HG02943 (cell line): ENCODE results near the gene TMPRSS5.
"Not testable (repeated sequence)": the region's sequence is repeated elsewhere in the genome, so short reads cannot be mapped to it uniquely, and the experiment has no call there.

Experiments used
- ATAC-seq: cut with Tn5 transposase; IDR thresholded peaks from one replicate; pipeline ENCODE4 v1.9.1; 2021; ENCODE audit warnings: mild to moderate bottlenecking, low read depth, moderate library complexity; ENCODE audit not compliant: unreplicated experiment

TMPRSS5 gene

GRCh38 chr11:113697756-113698407 lies 8.2 kb downstream of the TMPRSS5 start:
- no peak for ATAC-seq

GRCh38 chr11:113697111-113697510 lies 9.0 kb downstream of the TMPRSS5 start:
- no peak for ATAC-seq

GRCh38 chr11:113695207-113695606 lies 10.9 kb downstream of the TMPRSS5 start:
- ATAC-seq, result no peak

- ATAC-seq, result no peak
Observed at GRCh38 chr11:113694390-113694789, 11.7 kb downstream of the TMPRSS5 start.

- no peak for ATAC-seq
Observed at GRCh38 chr11:113693030-113693429, 13.1 kb downstream of the TMPRSS5 start.

GRCh38 chr11:113690619-113691569 lies 15.2 kb downstream of the TMPRSS5 start:
- no peak for ATAC-seq

GRCh38 chr11:113689768-113690618 lies 16.1 kb downstream of the TMPRSS5 start:
- ATAC-seq, result no peak

- no peak for ATAC-seq
Observed at GRCh38 chr11:113685654-113686359, 20.3 kb downstream of the TMPRSS5 start.

- ATAC-seq, result no peak
Observed at GRCh38 chr11:113684496-113684895, 21.6 kb downstream of the TMPRSS5 start.

- no peak for ATAC-seq
Observed at GRCh38 chr11:113683481-113684046, 22.5 kb downstream of the TMPRSS5 start.

GRCh38 chr11:113681711-113682413 lies 24.2 kb downstream of the TMPRSS5 start:
- ATAC-seq, result no peak

- no peak for ATAC-seq
Observed at GRCh38 chr11:113681282-113681681, 24.8 kb downstream of the TMPRSS5 start.

- ATAC-seq, result no peak
Observed at GRCh38 chr11:113677685-113678084, 28.4 kb downstream of the TMPRSS5 start.

GRCh38 chr11:113675565-113675964 lies 30.5 kb downstream of the TMPRSS5 start:
- no peak for ATAC-seq

- peak; percentile 69 for ATAC-seq
Observed at GRCh38 chr11:113675003-113675561, 31.0 kb downstream of the TMPRSS5 start.

GRCh38 chr11:113674397-113674685 lies 31.8 kb downstream of the TMPRSS5 start:
- no peak for ATAC-seq

GRCh38 chr11:113673550-113674396 lies 32.3 kb downstream of the TMPRSS5 start:
- ATAC-seq, result no peak

GRCh38 chr11:113671914-113672313 lies 34.2 kb downstream of the TMPRSS5 start:
- not testable (repeated sequence) for ATAC-seq
